GM19099 (cell line): ENCODE results near the gene MGST2.

Experiments used
- POLR2A ChIP-seq: IDR thresholded peaks from 3 replicates; pipeline ENCODE4 v1.6.1; 2011; ENCODE audit warnings: low read depth; ENCODE audit not compliant: insufficient read length; ENCODE audit errors: extremely low read depth

Gene MGST2

DNA sequence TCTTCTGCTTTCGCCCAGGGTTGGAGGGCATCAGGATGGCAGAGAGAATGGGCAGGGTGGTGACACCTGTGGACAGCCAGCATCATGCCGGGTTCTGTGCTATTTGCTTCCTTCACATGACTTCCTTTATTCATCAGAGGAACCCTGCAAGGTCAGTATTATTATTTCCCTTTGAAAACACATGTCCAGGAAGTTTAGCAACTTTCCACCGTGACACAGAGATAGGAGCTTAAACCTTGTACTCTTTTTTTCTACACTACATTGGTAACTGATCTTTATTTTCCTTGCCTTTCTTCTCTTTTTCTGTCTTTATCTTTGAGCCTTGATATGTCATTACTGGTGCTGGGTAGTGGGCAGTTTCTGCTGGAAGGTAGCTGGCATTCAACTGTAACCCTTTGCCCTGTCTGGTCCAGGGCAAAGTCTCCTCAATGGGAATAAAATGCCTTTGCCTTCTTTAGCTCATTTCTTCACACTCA lies 5.0 kb upstream of the MGST2 start:
- no peak for TF ChIP-seq POLR2A

DNA sequence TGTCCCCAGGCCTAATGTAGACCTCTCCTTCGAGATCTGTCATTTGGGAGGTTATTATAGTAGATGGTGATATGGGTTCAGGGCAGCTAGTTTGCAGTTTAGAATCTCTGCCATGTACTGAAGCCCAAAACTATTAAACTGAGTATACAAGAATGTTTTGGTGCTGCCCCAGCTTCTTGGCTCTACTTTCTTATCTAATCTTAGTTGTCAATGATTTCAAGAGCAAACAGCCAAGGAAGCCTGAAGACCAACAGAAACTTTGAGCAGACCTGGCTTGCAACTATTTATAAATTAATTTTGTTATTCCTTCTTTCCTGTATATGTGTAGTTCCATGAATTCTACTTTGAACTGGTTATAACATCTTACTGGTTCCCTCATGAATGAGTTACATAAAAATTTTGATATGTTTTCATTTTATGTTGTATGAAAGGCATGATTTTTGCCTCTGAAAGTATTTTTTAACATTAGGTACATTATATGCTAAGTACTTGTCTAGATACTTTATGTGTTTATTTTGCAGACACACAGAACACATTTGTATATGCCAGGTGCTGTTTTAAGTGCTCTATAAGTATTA lies 2.0 kb upstream of the MGST2 start:
- TF ChIP-seq POLR2A = no peak

DNA sequence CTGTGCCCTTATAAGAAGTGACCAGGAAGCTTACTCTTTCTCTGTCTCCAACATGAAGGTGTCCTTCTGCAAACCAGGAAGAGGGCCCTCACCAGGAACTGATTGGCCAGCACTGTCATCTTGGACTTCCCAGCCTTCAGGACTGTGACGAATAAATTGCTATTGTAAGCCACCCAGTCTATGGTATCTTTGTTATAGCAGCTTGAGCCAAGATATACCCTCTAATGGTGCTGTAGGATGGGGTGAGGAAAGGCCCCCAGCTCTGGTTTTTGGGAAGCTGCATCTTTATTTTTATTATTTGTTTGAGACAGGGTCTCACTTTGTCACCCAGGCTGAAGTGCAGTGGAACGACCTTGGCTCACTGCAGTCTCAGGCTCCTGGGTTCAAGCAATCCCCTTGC lies 1.2 kb upstream of the MGST2 start:
- no peak for TF ChIP-seq POLR2A

DNA sequence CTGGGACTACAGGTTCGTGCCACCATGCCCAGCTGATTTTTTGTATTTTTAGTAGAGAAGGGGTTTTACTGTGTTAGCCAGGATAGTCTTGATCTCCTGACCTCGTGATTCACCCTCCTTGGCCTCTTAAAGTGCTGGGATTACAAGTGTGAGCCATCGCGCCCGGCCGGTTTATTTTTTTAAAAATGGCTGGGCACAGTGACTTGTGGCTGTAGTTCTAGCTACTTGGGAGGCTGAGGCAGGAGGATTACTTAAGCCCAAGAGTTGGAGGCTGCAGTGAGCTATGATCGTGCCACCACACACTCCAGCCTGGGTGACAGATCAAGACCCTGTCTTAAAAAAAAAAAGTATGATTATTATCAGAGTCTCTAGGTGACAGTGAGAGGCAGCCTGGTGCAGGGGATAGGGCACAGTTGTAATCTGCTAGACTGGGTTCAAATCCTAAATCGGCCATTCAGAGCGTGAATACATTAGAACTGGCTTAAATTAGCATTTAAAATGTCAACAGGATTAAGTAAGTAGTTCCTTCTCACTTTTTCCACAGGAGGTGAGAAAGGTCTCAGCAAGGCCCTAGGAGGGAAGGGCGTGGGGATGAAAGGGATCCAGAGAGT lies 435 bp upstream of the MGST2 start:
- TF ChIP-seq POLR2A = no peak

DNA sequence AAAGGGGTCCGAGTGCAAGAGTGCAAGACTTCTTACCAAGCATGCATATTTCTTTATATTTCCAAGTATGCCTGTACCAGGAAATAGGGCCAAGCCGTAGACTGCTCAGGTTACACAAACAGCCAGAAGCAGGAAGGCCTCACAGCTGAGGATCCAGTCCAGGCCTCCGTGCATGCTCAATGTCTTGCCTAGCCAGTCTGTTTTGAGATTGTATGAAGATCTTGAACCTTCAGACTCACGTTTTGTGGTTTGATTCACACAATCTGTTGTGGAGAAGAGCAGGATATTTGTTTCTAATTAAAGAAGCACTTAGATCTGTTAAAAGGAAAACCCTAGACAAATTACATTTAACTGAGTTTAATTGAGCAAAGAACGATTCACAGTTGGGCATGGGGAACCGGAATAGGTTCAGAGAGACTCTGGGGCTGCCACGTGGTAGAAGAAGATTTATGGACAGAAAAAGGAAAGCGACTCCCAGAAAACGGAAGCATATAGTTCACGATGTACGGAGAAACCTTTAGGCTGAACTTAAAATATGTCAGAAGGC lies 1.2 kb downstream of the MGST2 start:
- no peak for TF ChIP-seq POLR2A

DNA sequence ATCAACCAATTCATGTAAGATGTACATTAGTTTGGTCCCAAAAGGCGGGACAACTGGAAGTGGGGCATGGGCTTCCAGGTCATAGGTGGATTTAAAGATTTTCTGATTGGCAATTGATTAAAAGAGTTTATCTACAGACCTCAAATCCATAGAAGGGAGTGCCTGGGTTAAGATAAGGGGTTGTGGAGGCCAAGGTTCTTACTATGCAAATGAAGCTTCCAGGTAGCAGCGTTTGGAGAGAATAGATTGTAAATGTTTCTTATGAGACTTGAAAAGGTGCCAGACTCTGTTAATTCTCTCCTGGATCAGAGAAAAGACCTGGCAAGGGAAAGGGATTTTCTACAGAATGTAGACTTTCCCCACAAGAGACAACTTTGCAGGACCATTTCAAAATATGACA lies 2.4 kb downstream of the MGST2 start:
- TF ChIP-seq POLR2A = no peak

DNA sequence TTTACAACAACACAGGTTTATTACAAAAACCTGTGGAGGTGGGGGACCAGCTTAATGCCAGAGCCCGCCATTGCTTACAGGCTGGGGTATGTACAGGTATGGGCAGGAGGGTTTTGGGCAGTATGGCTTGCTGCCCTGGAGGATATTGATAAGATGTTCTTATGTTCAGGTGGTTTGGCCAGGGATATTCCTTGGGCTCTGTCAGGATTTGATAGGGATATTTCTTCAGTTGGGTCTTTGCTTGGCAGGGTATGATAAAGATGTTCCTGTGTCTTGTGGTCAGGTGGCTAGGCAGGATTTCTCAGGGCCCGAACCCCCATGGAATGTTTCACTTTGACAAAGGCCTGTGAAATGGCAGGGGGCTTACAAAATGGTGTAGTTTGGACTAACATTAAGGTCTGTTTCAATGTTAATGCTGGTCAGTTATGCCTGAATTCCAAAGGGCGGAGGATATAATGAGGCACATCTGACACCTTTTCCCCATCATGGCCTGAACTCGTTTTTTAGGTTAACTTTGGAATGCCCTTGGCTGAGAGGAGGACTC lies 3.1 kb downstream of the MGST2 start:
- TF ChIP-seq POLR2A = no peak

DNA sequence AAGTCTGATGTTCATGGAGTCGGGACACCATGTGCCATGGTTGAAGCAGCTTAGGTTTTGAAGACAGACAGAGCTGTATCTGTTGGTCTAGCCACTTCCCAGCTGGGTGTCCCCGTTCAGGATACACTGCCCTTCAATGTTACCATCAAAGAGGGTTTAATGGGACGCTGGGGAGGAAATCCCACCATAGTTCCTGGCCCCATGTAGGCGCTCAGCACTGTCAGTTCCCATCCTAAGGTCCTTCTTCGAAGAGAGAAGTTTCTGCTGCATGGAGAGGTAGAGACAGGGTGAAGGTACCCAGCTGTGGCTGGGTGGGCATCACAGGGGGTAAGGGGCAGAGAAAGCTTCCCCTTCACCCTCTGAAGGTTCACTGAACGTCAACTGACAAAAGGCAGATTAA lies 3.7 kb downstream of the MGST2 start:
- TF ChIP-seq POLR2A = no peak

DNA sequence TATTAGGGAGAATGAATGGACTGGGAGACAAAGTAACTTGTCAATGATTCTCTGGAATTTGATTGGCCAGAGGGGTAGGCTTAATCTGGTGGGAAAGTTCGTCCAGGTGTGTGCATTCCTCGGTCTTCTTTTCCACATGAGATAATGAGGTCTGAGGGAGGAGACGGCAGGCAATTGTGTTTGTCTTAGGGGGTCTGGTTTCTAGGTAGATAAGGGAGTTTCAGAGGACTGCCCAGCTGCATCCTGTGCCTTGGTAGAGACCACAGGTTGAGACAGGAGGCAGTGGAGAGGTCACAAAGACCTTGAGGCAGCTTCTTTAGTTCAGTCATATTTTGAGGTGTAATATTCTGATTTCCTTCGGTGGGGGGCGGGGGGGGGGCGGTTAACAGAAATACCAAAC lies 4.3 kb downstream of the MGST2 start:
- no peak for TF ChIP-seq POLR2A

DNA sequence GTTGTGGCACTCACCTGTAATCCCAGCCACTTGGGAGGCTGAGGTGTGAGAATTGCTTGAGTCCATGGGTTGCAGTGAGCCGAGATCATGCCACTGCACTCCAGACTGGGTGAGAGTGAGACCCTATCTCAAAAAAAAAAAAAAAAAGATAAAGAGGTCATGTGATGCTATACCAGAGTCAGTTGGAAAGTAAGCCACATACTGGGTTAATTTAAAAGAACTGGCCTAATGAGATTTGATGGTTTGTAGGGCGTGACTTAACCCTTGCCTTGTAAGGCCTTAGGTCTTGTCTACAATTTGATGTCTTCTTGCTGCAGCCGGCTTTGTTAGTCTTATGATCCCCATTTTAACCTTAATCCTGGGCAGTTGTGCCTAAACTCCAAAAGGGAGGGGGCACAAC lies 5.2 kb downstream of the MGST2 start:
- no peak for TF ChIP-seq POLR2A

DNA sequence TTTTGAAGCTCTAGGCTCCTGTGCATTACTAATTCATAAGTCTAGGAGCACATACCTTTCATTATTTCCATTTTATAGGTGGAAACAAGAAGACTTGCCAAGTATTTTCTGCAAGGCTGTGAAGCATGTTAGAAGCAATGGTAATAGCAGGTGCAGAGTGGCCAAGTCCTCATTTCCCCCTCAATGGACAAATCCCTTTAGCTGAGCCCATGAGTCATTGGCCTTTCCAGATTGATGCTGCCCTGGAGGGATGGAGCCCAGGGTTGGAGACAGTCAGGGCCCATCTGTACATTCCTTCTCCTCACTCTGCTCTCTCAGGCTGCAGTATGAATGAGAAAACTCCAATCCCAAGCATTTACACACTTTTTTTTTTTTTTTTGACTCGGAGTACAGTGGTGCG lies 6.6 kb downstream of the MGST2 start:
- no peak for TF ChIP-seq POLR2A

DNA sequence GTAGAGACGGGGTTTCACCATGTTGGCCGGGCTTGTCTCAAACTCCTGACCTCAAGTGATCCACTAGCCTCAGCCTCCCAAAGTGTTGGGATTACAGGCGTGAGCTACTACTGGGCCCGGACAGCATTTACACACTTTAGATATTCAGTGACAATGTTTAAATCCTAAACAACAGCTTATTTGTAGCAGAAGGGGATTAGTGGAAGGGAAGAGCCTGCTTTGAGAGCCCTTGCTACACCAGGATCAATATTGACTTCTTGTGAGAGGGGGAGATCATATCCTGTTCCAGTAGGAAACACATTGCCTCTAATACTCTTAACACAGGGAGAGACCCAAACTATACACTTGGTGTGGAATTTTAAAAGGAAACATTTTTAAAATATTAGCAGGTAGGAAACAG lies 7.1 kb downstream of the MGST2 start:
- no peak for TF ChIP-seq POLR2A

DNA sequence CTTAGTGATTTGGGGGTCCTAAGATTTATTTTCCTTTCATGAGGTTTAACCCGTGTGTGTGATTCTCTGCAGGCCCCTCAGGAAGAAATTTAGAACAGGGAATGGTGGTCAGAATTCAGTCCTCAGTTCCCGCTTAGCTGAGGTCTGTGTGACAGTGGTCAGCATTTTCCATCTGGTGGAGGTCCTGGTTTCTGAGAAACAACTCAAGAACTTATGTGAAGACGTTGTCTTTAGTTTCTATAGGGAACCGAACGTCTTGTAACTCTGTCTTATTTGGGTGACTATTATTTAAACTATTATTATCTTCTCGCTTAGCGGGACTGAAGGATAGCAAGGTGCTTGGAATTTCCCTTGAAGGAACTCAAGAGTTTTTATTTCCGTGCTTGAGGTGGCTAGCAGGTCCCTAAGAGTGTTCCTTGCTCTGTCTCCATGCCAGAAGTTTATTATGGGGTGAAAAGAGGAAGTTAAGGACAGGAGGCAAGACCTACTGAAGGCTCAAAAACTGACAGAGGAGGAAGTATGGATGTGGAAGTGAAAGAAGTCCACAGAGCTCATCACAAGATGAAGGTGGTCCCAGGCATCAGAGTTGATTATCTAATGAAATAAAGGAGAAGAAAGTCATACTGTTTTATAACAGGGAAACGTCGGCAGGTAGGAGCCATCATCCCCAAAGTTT lies 9.4 kb downstream of the MGST2 start:
- TF ChIP-seq POLR2A = no peak

DNA sequence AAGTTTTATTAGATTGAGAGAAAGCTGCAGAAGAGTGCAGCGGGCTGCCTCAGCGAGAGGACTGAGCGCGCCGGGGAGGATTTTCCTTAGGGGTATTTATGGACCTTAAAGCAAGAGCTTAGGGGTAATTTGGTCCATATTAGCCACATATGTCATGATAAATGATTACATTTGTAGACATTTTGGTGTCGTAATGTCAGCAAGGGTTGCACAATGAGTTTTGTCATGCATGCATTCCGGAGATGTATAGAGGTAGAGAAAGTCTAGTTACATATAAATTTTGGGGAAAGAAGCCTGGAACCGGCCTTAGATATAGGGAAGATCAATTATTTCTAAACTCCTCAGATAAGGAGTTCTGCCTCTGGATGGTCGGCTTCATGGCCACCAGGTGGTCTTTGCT lies 10.0 kb downstream of the MGST2 start:
- no peak for TF ChIP-seq POLR2A

DNA sequence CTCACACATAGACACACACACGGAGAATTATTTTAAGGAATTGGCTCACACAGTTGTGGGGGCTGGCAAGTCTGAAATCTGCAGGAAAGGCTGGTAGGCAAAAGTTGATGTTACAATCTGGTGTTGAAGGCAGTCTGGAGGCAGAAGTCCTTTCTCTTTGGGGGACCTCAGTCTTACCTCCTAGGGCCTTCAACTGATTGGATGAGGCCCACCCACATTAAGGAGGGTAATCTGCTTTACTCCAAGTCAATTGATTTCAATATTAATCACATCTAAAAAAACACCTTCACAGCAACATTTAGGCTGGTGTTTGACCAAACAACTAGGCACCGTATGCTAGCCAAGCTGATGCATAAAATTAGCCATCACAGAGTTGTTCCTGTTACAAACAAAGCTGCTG lies 10.7 kb downstream of the MGST2 start:
- TF ChIP-seq POLR2A = no peak
